ENCODE data around the gene MYO10.

Gene MYO10

DNA sequence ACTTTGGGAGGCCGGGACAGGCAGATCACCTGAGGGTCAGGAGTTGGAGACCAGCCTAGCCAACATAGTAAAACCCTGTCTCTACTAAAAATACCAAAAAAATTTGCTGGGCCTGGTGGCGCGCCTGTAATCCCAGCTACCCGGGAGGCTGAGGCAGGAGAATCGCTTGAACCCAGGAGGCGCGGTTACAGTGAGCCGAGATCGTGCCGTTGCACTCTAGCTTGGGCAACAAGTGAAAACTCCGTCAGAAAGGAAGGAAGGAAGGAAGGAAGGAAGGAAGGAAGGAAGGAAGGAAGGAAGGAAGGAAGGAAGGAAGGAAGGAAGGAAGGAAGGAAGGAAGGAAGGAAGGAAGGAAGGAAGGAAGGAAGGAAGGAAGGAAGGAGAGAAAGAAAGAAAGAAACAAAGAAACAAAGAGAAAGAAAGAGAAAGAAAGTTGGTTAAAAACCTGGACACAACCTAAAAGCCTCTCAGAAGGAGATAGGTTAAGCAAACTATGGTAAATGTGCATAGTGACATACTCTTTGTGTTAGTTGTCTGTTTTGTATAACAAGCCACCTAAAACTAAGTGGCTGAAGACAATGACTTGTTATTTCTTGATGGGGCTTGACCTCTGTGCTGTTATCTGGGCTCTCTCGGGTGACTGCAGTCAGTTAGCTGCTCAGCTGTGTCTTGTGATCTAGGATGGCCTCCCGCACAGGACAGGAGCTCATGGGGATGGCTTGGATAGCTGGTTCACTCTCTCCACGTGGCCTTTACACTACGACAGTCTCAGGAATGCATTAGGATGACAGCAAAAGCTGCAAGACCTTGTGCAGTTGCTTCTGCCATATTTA, 8.0 kb upstream of the MYO10 start:
- DNase-seq = no peak

- no peak for DNase-seq
Observed at GRCh38 chr5:16937503-16938161, 1.5 kb upstream of the MYO10 start.

DNA sequence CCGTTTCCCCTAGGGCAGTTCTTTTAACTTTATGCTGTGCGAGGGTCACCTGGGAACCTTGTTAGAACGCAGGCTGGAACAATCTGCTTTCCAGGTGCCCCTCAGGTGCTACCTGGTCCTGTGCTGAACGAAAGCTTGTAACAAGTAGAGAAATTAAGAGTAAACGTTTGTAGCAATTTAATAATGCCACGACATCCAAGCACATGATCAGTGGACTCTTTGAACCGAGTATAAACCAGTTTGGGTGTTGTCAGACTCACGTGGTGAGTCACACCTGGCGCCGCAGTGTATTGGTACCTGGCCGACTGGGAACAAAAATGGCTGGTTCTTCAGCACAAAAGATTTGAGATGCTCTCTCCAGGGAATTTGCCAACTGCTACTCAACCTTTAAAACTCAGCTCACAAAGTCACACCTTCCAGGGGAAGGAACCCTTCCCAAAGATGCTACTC, 926 bp upstream of the MYO10 start:
- DNase-seq = no peak

- peak; percentile 58 to 68 for DNase-seq
Observed at GRCh38 chr5:16935231-16936149, 598 bp downstream of the MYO10 start.

- DNase-seq = no peak
Observed at GRCh38 chr5:16934677-16935153, 1.4 kb downstream of the MYO10 start.

GRCh38 chr5:16934123-16934522, 2.0 kb downstream of the MYO10 start:
- DNase-seq = peak; percentile 59 to 69

- DNase-seq = no peak
Observed at GRCh38 chr5:16933337-16933736, 2.8 kb downstream of the MYO10 start.

DNA sequence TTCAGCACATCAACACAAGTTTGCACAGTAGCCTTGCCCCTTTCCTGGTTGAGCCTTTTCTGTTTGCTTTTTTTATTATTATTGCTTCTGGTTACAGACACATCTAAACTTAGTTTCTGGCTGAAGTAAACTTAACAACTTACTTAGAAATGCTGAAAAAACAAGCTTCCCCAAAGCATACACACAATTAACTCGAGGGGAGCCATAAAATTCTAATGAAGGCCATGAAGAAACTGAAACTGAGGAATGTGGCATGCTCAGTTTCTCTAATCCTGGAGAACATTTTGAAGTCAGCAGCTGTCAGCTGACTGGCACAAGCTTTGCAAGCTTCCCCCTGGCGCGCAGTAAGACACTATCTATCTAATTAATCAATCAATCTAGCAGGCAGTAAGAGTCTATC, 3.7 kb downstream of the MYO10 start:
- no peak for DNase-seq

GRCh38 chr5:16931334-16932110, 4.6 kb downstream of the MYO10 start:
- DNase-seq = no peak

DNA sequence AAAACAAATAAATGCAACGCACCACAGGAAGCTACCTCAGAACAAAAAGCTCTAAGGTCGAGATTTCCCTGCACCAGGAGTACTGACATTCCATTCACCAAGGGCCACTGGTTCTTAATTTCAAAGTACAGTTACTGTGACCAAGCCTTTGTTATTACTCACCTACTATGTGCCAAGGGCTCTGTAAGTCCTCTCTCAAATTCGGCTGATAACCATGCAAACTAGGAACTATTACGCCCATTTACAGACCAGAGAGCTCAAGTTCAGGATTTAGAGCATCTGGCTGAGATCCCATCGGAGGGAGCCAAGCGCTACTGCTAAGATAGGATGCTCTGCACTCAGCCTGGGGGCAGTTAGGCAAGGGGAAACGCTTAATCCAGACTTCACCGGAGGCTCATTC, 5.6 kb downstream of the MYO10 start:
- no peak for DNase-seq

DNA sequence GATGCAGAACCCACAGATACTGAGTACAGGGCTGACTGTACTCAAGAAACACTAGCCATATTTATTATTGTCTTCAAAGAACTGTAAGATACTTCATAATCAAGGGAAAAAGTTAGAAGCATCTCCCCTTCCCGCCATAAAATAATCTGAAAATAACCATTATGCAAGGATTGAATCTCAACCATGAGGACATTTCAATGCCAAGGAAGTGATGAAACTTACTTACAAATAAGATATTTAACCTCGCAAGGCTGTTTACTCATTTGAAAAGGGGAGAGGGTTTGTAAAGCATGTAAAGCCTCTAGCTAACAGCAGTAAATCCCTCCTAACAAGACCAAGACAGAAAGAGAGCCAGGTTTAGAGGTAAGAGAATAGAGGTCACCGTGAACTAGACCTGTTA, 6.3 kb downstream of the MYO10 start:
- DNase-seq = no peak

DNA sequence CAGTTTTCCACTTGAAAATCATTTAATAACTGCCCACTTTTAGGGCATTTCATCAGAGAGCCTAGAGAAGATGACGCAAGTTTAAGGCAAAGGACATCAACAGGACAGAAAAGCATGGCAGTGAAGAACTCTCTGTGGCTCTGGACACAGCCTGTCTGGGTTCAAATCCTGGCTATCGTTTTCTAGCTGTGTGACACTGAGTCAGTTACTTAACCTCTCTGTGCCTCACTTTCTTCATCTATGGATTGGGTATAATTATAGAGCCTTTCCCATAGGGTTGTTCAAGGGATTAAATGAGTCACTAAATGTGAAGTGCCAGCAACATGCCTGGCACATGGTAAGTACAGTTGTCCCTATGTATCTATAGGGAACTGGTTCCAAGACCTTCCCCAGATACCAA, 6.7 kb downstream of the MYO10 start:
- no peak for DNase-seq

DNA sequence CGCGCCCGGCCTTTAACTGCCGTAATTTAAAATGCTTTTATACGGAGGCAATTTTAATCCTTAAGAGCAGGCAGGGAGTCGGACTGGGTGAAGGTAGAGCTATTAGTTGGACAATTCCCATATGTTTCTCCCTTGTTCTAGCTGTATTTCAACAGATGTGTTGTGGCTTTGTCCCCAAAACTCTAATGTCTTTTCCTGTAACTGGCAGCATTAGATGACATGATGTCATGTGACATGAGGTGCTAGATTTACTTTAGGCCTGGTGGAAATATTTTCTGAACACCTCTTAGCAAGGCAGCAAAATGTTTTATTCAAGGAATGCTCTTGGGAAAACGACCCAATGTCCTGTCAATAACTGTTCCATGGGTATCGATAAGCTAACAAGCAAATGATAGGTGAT, 8.5 kb downstream of the MYO10 start:
- no peak for DNase-seq

DNA sequence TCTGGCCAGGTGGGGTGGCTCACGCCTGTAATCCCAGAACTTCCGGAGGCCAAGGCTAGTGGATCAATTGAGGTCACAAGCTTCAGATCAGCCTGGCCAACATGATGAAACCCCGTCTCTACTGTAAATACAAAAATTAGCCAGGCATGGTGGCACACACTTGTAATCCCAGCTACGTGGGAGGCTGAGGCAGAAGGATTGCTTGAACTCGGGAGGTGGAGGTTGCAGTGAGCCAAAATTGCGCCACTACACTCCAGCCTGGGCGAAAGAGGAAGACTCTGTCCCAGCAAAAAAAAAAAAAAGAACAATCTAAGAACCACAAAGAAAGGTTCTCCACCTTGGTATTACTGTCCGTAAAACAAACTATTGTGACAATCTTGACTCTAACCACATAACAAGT, 9.7 kb downstream of the MYO10 start:
- DNase-seq = no peak

DNA sequence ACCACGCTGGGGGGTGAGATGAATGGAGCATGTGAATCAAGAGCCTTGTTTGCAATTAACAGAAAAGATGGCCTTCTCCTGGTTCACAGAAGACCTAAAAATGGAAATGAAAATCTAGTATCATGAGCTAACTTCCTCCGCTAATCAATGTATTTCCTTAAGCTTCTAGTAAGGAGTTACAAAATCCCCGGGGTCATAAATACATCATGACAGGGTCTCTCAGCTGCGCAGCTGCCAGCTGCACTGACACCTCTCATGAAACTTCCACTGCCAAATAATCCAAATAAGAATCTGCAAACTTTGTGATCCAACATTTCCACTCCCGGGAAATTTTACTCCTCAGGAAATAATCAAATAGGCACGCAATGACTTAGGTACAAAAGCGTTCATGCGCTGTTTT, 11.9 kb downstream of the MYO10 start:
- no peak for DNase-seq

- DNase-seq = no peak
Observed at GRCh38 chr5:16922430-16922829, 13.7 kb downstream of the MYO10 start.

DNA sequence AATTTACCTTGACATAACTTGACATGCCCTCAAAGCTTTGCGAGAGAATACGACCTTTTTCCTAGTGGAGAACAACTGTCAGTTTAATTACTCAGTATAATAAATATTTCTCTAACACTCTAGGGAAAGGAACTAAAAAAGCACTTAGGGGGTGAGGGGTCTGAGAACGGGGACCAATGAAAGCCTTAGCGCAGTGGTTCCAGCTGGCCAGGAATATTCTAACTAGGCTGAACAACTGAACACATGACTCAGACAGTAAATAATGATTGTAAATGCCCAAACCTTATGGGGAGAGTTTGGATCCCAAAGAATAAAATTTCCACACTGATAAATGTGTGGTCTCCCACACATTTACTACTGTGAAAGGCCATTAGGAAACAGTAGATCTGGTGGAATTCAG, 14.9 kb downstream of the MYO10 start:
- no peak for DNase-seq

DNA sequence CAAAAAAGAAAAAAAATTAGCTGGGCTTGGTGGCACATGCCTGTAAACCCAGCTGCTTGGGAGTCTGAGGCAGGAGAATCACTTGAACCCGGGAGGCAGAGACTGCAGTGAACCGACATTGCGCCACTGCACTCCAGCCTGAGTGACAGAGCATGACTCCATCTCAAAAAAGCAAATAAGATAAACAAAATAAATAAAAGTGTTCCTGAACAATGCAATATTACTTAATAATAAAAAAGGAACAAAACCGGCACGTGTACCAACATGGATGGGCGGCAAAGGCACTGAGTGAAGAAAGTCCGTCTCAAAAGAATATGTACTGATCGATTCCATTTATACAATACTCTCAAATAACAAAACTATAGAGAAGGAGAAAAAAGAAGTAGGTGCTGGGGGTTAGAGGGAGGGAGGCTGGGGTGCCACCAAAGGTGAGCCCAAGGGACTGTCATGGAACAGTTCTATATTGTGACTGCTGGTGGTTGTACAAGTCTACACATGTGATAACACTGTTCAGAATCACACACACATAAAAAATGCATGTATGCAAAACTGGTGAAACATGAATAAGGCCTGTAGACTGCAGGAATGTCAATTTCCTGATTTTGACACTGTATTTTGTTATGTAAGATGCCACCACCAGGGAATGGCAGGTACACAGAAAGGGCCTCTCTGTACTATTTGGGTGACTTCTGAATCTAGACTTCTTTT, 15.8 kb downstream of the MYO10 start:
- DNase-seq = no peak

- no peak for DNase-seq
Observed at GRCh38 chr5:16918891-16919671, 17.0 kb downstream of the MYO10 start.

DNA sequence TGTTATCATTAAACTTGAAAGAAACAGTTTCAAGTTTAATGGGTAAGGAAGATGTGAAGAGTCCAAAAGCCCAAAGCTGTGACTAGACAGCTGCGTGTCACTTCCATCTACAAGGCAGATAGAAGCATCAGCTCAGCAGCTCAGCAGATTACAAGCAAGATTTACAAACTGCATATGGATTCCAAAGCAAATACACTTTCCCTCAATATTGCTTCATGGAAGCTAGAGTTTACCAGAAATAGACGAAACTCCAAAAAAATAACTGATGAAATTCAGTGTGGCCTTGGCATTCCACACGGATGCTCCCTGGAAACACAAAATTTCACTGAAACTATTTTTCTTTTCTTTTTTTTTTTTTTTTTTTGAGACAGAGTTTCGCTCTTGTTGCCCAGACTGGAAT, 17.9 kb downstream of the MYO10 start:
- DNase-seq = no peak

All from Kasumi-1 (cell line).